Neural cell (in vitro differentiated cells): ENCODE results near the gene DOCK9.

Source experiments
- EZH2 ChIP-seq: fragments of 200-600, 300-800 bp; shearing (Covaris generic), sonication (generic); IDR thresholded peaks from 2 replicates; pipeline ENCODE4 v1.6.1; 2014; ENCODE audit warnings: antibody characterized with exemption, low read length, borderline replicate concordance, mild to moderate bottlenecking; ENCODE audit not compliant: insufficient read depth, poor library complexity, severe bottlenecking
- POLR2AphosphoS5 ChIP-seq: IDR thresholded peaks from 2 replicates; pipeline ENCODE4 v1.6.1; 2012
- TF ChIP-seq, protein P1 (sequence below): fragments of 450-650 bp; IDR thresholded peaks from 2 replicates; pipeline ENCODE4 v1.5.1; 2014; ENCODE audit warnings: antibody characterized with exemption, mild to moderate bottlenecking, moderate library complexity; ENCODE audit not compliant: poor library complexity, severe bottlenecking
- TF ChIP-seq, protein P2 (sequence below): IDR thresholded peaks from 2 replicates; pipeline ENCODE4 v1.6.1; 2012; ENCODE audit warnings: borderline replicate concordance

DNA sequence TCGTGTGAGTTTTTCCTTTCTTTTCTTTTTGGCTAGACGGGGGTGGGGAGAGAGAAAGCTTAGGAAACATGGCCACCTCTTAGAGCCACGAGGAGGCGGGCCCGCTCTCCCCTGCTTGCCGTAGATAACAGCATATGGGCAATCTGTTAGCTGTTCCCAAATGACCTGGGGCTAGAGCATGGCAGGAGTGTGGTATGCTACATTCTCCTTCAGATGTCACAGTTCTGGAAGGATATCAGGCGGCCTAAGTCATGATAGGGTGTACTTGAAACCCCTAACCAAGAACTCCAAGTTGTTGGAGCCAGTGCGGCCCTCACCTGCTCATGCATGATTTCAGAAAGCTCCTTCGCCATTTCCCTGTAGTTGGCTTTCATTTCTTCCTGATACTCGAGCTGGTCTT is 181.1 kb downstream of the DOCK9 start:
- TF ChIP-seq, protein P1, sequence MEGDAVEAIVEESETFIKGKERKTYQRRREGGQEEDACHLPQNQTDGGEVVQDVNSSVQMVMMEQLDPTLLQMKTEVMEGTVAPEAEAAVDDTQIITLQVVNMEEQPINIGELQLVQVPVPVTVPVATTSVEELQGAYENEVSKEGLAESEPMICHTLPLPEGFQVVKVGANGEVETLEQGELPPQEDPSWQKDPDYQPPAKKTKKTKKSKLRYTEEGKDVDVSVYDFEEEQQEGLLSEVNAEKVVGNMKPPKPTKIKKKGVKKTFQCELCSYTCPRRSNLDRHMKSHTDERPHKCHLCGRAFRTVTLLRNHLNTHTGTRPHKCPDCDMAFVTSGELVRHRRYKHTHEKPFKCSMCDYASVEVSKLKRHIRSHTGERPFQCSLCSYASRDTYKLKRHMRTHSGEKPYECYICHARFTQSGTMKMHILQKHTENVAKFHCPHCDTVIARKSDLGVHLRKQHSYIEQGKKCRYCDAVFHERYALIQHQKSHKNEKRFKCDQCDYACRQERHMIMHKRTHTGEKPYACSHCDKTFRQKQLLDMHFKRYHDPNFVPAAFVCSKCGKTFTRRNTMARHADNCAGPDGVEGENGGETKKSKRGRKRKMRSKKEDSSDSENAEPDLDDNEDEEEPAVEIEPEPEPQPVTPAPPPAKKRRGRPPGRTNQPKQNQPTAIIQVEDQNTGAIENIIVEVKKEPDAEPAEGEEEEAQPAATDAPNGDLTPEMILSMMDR = no peak
- TF ChIP-seq POLR2AphosphoS5 = no peak
- no peak for TF ChIP-seq EZH2
- TF ChIP-seq, protein P2, sequence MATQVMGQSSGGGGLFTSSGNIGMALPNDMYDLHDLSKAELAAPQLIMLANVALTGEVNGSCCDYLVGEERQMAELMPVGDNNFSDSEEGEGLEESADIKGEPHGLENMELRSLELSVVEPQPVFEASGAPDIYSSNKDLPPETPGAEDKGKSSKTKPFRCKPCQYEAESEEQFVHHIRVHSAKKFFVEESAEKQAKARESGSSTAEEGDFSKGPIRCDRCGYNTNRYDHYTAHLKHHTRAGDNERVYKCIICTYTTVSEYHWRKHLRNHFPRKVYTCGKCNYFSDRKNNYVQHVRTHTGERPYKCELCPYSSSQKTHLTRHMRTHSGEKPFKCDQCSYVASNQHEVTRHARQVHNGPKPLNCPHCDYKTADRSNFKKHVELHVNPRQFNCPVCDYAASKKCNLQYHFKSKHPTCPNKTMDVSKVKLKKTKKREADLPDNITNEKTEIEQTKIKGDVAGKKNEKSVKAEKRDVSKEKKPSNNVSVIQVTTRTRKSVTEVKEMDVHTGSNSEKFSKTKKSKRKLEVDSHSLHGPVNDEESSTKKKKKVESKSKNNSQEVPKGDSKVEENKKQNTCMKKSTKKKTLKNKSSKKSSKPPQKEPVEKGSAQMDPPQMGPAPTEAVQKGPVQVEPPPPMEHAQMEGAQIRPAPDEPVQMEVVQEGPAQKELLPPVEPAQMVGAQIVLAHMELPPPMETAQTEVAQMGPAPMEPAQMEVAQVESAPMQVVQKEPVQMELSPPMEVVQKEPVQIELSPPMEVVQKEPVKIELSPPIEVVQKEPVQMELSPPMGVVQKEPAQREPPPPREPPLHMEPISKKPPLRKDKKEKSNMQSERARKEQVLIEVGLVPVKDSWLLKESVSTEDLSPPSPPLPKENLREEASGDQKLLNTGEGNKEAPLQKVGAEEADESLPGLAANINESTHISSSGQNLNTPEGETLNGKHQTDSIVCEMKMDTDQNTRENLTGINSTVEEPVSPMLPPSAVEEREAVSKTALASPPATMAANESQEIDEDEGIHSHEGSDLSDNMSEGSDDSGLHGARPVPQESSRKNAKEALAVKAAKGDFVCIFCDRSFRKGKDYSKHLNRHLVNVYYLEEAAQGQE = no peak
